Stimulated activated naive CD8-positive, alpha-beta T cell treated with anti-CD3 and anti-CD28 coated beads, Interleukin-15, Interleukin-2, amounts not matched to agents 100 ng/mL and 50 ng/mL, for 24 hours (primary cell): ENCODE results near the gene B4GALT4.
"Not testable (repeated sequence)": the region's sequence is repeated elsewhere in the genome, so short reads cannot be mapped to it uniquely, and the experiment has no call there.

Experiments used
- H3K27ac Mint-ChIP-seq: one replicate; pipeline ENCODE4 v1.8.0; 2021; ENCODE audit warnings: mild to moderate bottlenecking, mixed read lengths
- H3K27me3 Mint-ChIP-seq: one replicate; pipeline ENCODE4 v1.8.0; 2021; ENCODE audit warnings: mixed read lengths
- H3K36me3 Mint-ChIP-seq: one replicate; pipeline ENCODE4 v1.8.0; 2021; ENCODE audit warnings: low read depth, mixed read lengths
- H3K4me1 Mint-ChIP-seq: one replicate; pipeline ENCODE4 v1.8.0; 2021; ENCODE audit warnings: low read depth, mixed read lengths
- H3K4me3 Mint-ChIP-seq: one replicate; pipeline ENCODE4 v1.8.0; 2021; ENCODE audit warnings: mild to moderate bottlenecking, mixed read lengths
- H3K9me3 Mint-ChIP-seq: one replicate; pipeline ENCODE4 v1.8.0; 2021; ENCODE audit warnings: mixed read lengths

B4GALT4 gene

GRCh38 chr3:119195151-119195476, 45.6 kb downstream of the B4GALT4 start:
- Mint-ChIP-seq H3K9me3 (no peaks in the 10 kb centered on the region), H3K4me1 (no peaks in the 10 kb centered on the region), H3K27me3 (no peaks in the 10 kb centered on the region), H3K27ac (no peak overlapping the region), H3K36me3 (no peaks in the 10 kb centered on the region), H3K4me3 (no peak overlapping the region)

- H3K4me3 Mint-ChIP-seq = no peak overlapping the region
- no peak overlapping the region for H3K27ac Mint-ChIP-seq
- no peaks in the 10 kb centered on the region for H3K4me1 Mint-ChIP-seq
- no peaks in the 10 kb centered on the region for H3K27me3 Mint-ChIP-seq
- H3K36me3 Mint-ChIP-seq = no peaks in the 10 kb centered on the region
- H3K9me3 Mint-ChIP-seq = no peaks in the 10 kb centered on the region
These were observed 46.2 kb downstream of the B4GALT4 start for GRCh38 chr3:119194237-119195150.

- Mint-ChIP-seq H3K4me1 (no peaks in the 10 kb centered on the region), H3K4me3 (no peak overlapping the region), H3K27ac (no peak overlapping the region), H3K36me3 (no peaks in the 10 kb centered on the region), H3K9me3 (no peaks in the 10 kb centered on the region), H3K27me3 (no peaks in the 10 kb centered on the region)
These were observed 48.9 kb downstream of the B4GALT4 start for GRCh38 chr3:119191800-119192199.

- no peaks in the 10 kb centered on the region for H3K9me3 Mint-ChIP-seq
- no peak overlapping the region for H3K4me3 Mint-ChIP-seq
- no peak overlapping the region for H3K27ac Mint-ChIP-seq
- H3K36me3 Mint-ChIP-seq = no peaks in the 10 kb centered on the region
- peaks cover 9% of the 10 kb centered on the region for H3K4me1 Mint-ChIP-seq
- H3K27me3 Mint-ChIP-seq = no peaks in the 10 kb centered on the region
These were observed 53.4 kb downstream of the B4GALT4 start for GRCh38 chr3:119187266-119187665.

DNA sequence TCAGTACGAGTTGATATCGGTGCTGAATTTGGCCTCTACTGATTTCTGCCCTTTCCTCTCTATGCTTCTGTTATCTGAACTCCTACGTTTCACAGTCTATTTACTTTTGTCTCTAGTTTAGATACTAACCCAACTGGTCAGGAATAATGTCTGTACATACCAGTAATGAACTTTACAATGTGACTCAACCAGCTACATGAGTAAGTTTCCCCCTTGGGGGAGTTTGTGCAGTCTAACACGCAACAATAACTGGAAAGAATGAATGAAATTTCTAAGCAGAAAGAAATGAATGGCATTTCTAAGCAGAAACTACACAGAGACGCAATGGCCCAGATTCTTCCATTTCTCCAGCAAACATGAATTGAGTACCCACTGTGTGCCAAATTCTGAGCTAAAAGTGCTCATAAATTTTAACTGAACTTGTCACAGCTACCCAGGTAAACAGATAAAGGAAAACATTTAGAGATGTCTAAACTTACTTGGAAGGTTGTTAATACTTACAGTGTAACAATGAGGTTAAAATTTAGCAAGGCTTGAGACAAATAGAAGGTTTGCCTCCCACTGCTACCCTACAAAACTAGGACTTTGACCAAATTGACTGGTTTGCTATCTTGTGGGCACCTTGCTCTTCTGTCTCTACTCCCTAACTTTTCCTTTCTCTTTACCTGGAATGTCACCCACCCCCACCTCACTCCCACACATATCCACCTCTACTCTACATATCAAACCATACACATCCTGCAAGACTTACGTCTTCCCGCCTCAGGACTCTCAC, 55.7 kb downstream of the B4GALT4 start:
- Mint-ChIP-seq H3K4me3 (no peak overlapping the region), H3K36me3 (no peaks in the 10 kb centered on the region), H3K27ac (peak overlapping the region; percentile 4), H3K27me3 (no peaks in the 10 kb centered on the region), H3K9me3 (no peaks in the 10 kb centered on the region), H3K4me1 (peaks cover 9% of the 10 kb centered on the region)

DNA sequence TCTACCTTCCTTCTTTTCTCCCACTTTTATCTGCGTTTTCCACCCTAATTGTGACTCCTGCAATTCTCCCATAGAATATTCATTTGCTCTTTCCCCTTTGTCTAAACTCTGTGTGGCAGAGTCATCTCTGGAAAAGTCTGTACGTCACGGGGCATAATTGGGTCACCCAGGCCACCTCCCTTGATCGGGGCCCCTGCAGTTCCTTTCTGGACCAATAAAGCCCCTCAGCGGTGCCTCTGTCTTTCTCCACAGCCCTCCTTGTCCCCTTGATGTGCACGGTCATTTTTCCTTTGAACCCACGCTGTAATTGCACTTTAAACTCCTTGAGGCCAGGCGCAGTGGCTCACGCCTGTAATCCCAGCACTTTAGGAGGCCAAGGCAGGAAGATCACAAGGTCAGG, 56.6 kb downstream of the B4GALT4 start:
- Mint-ChIP-seq H3K4me3 (no peak overlapping the region), H3K36me3 (no peaks in the 10 kb centered on the region), H3K4me1 (peaks cover 9% of the 10 kb centered on the region), H3K9me3 (no peaks in the 10 kb centered on the region), H3K27me3 (peaks cover under 1% of the 10 kb centered on the region), H3K27ac (peak overlapping the region; percentile 16)

- Mint-ChIP-seq H3K27ac (no peak overlapping the region), H3K27me3 (peaks cover 12% of the 10 kb centered on the region), H3K9me3 (no peaks in the 10 kb centered on the region), H3K4me3 (no peak overlapping the region), H3K36me3 (no peaks in the 10 kb centered on the region), H3K4me1 (peaks cover 9% of the 10 kb centered on the region)
These were observed 58.9 kb downstream of the B4GALT4 start for GRCh38 chr3:119181765-119182164.

DNA sequence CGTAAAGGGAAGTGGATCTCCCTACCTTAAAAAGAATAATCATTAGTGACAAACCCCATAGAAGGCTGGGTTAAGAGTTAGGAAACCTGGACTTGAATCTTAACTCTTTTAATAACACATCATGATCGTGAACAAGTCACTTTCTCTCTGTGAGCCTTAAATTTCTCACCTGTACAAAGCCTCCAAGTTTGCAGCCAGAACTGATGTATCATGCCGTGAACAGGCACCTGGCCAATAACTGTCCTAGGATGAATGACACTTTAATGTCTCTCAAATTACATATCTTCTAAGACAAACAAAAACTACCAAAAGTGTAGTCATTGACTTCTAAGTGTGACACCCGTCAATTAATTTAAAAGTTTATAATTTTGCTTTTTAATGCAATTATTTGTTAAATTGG, 63.4 kb downstream of the B4GALT4 start:
- Mint-ChIP-seq H3K27ac (no peak overlapping the region), H3K9me3 (no peaks in the 10 kb centered on the region), H3K4me3 (no peak overlapping the region), H3K36me3 (no peaks in the 10 kb centered on the region), H3K4me1 (no peaks in the 10 kb centered on the region), H3K27me3 (peaks cover 15% of the 10 kb centered on the region)

- no peak overlapping the region for H3K4me3 Mint-ChIP-seq
- H3K36me3 Mint-ChIP-seq = no peaks in the 10 kb centered on the region
- H3K9me3 Mint-ChIP-seq = no peaks in the 10 kb centered on the region
- H3K4me1 Mint-ChIP-seq = no peaks in the 10 kb centered on the region
- no peak overlapping the region for H3K27ac Mint-ChIP-seq
- H3K27me3 Mint-ChIP-seq = peaks cover 15% of the 10 kb centered on the region
These were observed 63.9 kb downstream of the B4GALT4 start for GRCh38 chr3:119176778-119177177.

DNA sequence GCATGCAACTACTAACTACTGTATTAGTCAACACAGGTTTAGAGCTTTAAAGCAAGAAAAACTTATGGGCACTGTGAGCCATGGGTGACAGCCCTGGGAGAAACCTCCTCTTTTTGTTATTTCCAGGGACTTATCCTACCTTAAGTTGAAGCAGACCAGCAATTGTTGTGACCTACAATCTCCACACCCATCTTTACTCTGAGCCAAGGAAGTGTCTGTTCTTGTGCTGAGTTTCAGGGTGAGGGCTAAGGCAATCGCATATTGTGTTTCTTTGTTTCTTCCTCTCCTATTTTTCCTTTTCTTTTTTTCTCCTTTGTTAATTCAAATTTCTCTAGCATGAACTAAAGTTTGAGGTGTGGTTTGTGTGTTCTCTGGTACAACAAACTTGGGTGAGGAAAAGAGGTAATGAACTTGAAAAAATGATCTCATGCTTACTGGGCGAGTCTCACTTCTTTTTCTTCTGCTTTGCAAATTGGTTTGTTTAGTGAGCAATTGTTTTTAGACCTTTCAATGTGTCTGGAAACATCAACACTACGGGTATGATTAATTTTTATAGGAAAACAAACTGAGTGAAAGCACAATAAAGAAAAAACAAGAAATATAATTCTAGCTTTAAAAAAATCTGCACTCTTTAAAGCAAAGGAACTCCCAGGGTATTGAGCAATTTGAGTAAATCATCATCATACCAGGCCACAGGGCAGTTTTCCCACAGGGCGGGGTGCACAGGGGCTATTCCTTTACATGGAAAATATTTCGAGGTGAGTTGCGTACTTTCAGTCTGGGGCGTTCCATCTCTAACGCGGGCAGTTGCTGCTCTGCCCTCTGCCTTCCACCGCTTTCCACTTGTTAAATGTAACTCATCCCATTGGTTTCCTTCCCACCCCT, 64.6 kb downstream of the B4GALT4 start:
- Mint-ChIP-seq H3K27ac (no peak overlapping the region), H3K36me3 (no peaks in the 10 kb centered on the region), H3K4me1 (no peaks in the 10 kb centered on the region), H3K9me3 (no peaks in the 10 kb centered on the region), H3K27me3 (peaks cover 15% of the 10 kb centered on the region), H3K4me3 (no peak overlapping the region)

DNA sequence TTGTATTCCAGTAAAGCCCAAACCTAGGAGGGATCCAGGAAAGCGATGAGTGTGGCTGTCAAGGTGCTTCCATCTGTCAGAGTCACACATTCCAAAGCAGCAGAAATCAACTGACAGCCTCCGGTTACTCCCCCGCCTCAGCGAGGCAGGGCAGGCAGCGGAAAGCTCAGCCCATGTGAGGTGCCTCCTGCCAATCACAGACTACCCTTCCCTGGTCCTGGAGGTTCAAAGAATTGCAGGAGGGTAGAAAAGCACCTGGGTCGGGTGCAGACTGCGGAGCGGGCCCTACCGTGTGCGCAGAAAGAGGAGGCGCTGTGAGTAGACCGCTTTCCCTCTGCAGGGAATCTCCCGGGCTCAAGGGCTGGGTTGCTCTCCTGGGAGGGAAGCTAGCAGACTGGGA, 67.4 kb downstream of the B4GALT4 start, which contains the start of gene UPK1B:
UPK1B (plus strand) TSS at position 274 of the 400 bp plus-strand sequence. CDS start 13,144 bp downstream, outside the sequence.
- Mint-ChIP-seq H3K9me3 (no peaks in the 10 kb centered on the region), H3K36me3 (no peaks in the 10 kb centered on the region), H3K4me1 (no peaks in the 10 kb centered on the region), H3K4me3 (no peak within 1 kb of the TSS), H3K27ac (no peak within 1 kb of the TSS), H3K27me3 (peaks cover 10% of the 10 kb centered on the region)

- H3K9me3 Mint-ChIP-seq = no peaks in the 10 kb centered on the region
- H3K27ac Mint-ChIP-seq = no peak overlapping the region
- H3K4me3 Mint-ChIP-seq = no peak overlapping the region
- H3K36me3 Mint-ChIP-seq = no peaks in the 10 kb centered on the region
- H3K27me3 Mint-ChIP-seq = no peaks in the 10 kb centered on the region
- no peaks in the 10 kb centered on the region for H3K4me1 Mint-ChIP-seq
These were observed 69.9 kb downstream of the B4GALT4 start for GRCh38 chr3:119170821-119171220.

- H3K27me3 Mint-ChIP-seq = peaks cover 19% of the 10 kb centered on the region
- H3K27ac Mint-ChIP-seq = not testable (repeated sequence)
These were observed 75.9 kb downstream of the B4GALT4 start for GRCh38 chr3:119164745-119165144.

More at GRCh38 chr3:119164745-119165144, 75.9 kb downstream of the B4GALT4 start:
- not testable (repeated sequence) for H3K9me3 Mint-ChIP-seq, H3K4me1 Mint-ChIP-seq, H3K4me3 Mint-ChIP-seq, H3K36me3 Mint-ChIP-seq
